KG1 (cell line): ENCODE results near the gene AFG1L.

Source experiments
- DNase-seq: peaks from one replicate; lab custom pipeline; 2025; lab: John Stamatoyannopoulos, UW

The AFG1L gene

DNA sequence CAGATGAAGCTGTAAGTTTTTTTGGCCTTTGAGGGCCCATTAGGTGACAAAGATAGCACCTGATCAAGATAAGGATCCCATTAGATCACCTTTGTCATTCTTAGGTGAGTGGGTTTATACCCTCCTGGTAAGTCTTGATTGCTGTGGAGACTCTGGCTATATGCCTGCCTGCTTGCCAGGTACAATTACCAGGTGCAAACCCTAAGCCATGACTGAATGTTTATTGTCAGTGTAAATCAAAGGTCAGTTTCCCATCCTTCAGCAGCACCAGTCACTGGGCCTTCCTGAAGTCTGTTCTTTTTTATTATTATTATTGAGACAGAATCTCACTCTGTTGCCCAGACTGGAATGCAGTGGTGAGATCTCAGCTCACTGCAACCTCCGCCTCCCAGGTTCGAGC lies 159.5 kb downstream of the AFG1L start:
- no peak for DNase-seq

DNA sequence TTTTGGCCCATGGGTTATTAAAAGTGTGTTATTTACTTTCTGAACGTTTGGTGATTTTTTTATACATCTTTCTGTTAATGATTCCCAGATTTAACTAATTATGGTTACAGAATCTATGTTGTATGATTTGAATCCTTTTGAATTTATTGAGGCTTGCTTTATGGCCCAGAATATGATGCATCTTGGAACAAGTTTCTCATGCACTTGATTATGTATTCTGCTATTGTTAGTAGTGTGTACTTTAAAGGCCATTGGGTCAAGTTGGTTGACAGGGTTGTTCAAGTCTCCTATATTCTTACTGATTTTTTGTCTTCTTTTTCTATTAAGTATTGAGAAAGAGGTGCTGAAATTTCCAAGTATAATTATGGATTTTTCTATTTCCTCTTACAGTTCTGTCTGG lies 160.8 kb downstream of the AFG1L start:
- no peak for DNase-seq

DNA sequence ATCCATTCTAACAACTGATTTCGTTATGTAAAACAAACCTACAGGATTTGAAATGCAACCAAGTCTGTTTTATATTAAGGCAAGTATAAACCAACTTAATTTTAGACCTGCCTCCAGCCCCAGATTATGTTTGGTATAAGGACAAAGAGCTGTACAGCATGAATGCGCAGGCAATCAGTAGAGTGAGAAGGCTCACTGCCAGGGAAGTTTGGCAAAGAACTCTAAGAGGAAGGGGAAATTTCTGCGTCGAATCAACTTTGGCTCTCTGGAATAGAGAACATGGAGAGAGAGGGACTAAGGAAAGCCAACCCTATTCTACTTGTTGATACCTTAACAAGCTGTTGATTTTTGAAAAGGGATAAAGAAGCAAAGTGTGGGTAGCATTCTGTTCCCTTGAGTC lies 168.9 kb downstream of the AFG1L start:
- DNase-seq, result no peak

DNA sequence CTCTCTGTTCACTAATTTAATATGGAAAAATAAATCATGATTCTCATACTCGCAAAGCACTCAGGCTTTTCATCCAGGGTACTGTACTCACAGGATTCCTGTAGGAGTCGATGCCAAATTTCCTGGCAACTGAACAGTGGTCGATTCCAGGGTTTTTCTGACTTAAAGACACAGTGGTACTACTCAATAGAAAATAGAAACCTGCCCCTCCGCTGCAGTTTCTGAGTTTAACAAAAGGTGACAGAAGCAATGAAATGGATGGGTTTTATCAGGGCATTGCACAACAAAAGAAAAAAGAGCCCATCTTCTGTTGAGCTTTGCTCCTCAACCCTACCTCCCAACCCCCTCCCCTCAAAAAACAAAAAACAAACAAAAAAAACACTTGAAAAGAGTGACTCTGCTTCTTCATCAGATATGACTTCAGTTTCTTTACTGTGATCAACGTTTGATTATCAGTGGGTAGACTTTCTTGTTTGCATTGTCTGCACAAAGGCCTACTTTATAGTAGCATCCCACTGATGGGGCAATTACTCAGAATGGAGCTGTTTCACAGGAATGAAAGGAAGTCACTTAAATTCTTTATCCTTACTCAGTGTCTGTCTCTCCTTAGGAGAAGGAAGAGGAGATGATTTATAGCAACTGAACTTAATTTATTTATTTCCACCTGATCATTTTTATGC lies 169.7 kb downstream of the AFG1L start:
- no peak for DNase-seq

DNA sequence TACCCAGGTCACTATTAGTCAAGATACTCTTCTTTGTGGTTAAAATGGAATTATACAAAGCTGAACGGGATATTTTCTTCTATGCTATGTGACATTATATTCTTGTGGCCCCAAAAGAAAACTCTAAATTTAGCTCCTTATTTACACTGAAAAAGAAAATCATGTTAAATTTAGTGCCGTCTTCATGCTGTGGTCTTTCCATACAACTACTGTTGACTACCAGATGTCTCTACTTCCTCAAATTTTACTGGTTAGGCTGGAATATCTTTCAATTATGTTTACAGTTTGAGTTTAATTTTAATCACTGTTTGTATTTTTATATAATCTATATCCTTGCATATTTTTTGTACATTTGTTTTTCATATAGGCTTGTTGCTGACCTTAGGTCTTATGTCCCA lies 170.2 kb downstream of the AFG1L start:
- DNase-seq, result no peak

DNA sequence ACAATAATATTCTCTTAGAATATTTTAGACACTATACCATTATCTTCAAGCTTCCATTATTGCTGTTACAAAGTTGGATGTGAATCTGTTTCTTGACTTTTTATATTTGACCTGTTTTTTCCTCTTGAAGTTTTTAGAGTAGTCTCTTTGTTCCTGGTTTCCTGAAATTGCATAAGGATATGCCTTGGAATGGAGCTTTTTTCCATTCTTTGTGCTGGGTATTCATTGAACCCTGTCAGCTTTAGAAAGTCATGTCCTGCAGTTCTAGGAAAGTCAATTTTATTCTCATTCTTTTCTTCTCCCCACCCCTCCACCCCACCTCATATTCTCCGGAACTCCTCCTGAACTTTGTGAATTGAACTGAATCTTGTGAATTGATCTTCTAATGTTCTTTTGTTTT lies 173.5 kb downstream of the AFG1L start:
- no peak for DNase-seq

DNA sequence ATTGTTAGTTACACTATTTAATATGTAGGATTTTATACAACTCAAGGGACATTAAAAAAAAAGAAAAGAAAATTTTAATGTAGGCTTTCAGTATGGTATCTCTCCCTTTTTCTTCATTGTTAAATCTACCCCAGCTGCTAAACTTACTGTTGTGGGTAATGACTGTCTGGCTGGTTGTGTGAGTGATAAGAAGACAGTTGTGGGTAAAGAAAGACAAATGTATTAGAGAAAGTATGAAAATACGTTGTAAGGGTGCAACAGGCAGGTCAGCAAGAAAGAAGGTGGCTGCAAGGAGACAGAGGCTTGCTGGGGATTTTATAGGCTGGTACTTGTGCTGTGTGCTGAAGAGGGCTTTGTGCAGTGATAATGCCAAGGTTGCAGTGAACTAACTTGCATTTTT lies 174.5 kb downstream of the AFG1L start:
- DNase-seq, result no peak

DNA sequence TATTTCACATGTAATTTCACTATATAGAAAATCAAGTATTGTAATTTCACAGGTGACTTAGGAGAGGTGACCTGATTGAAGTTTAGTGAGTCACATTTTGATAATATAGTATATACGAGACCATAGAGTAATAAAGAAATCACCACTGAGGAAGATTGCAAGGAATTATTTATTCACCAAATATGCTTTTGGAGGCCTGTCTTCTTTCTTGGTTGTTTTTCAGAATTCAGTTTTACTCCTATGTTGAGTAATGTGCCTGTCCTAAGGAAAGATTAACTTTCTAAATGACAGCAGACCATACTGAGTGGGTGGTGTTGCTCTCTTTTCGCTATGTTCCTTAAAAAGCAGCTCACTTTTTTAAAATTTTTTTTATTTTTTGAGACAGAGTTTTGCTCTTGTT lies 178.3 kb downstream of the AFG1L start:
- DNase-seq, result no peak

DNA sequence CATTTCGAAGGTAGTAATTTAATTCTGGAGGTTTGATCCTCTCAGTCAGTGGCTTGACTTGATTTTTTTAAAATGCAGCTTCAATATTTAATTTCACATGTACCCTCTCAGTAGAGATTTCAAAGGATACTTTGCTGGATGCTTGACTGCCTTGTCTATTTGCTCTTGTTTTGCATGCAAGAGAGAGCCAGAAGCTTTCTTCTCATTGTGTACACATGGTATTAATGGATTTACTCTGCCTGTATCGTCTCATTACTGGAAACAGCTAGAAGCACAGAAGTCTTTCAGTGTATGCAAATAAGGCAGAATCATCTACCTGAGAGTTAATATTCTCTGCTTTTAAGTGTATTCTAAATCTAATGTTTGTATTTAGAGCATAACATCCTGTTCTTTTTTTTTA lies 181.5 kb downstream of the AFG1L start:
- no peak for DNase-seq

DNA sequence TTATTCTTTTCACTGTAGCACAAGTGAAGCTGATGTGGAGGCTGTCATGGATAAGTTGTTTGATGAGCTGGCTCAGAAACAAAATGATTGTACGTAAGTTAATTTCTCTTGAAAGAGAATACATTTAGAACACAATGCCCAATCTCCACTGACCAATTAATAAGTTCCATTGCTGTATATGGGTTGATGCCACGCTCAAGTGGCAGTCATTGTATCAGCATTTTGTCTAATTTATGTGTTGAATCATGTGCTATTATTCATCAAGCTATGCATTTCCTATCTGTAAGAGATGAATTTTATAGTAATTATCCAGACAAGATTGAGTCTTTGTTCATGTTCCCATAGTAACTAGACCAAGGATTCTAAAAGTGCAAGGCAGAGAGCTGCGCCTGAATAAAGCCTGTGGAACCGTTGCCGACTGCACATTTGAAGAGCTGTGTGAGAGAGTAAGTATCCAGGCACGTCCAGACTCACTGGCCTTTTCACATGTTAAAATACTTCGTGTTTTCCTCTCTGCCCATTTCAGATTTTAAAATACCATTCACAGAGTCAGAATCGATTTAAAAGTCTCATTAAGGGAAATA lies 182.1 kb downstream of the AFG1L start:
- no peak for DNase-seq

DNA sequence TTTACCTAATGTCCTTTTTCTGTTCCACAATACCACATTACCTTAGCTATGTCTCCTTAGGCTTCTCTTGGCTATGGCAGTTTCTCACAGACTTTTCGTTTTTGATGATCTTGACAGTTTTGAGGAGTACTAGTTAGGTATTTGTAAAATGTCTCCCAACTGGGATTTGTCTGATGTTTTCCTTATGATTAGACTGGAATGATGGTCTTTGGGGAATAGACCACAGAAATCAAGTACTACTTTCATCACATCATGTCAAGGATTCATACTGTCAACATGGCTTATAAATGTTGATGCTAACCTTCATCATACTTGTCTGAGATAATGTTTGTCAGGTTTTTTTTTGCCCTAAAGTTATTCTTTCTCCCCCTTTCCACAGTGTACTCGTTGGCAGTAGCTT lies 187.7 kb downstream of the AFG1L start:
- DNase-seq, result no peak

DNA sequence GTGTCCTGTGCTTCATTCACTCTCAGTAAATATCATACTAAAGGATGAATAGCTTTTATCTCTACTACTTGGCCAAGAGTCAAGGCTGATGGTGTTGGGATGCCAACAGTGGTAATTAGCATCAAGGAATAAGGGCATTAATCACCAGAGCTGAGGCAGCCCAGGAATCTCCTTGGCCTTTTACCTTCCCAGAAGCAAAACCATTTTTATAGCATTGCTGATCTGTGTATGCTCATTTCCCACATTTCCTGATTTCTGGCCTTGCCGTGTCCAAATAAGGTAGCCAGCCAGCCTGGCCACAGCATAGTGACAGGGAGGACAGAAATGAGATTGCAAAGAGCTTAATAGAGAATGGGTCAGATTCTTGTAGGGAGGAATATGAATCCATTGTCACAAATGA lies 189.2 kb downstream of the AFG1L start:
- DNase-seq, result no peak

DNA sequence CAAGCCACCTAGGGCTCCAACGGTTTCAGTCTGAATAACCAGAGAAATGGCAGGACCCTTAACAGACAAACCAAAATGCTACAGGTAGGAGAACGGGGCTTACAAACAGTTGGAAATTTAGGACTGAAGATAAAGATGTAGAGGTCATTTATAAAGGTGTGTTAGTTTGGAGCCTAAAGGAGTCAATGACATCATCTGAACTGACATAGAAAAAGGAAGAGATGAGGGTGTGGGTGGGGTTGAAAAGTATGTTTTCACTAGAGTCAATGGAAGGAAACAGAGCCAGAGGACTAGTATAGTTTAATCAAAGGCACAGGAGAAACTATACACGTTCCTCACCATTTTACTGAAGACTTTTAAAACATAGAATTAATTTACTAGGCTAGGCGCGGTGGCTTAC lies 194.8 kb downstream of the AFG1L start:
- DNase-seq, result no peak

DNA sequence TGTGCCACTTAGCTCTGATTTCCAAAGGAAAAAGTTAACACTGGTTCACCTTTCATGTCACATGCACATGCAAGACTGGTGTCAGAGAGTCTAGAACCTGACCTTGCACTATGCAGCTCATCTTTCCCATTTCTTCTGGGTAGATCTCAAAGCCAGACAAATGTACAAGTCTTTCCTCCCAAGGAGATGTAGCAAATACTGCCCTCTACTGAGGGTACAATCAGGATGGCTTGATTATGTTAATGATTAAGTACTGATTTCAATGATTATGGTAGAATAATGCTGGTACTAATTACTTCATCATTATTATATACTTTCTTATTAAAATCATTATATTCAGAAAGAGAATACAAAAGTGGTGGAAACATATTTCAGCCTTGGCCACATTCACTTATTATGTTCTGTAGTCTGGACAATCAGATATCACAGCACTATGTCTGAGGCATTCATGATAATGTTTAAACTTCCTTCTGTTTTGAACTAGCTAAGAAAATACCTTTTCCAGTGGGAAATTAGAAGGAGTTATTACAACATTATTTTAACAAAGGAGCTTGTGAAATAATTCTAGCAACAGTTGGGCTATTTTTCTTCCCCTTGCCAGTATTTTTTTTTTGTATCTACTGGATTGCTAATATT lies 197.4 kb downstream of the AFG1L start:
- peak; percentile 28 for DNase-seq

DNA sequence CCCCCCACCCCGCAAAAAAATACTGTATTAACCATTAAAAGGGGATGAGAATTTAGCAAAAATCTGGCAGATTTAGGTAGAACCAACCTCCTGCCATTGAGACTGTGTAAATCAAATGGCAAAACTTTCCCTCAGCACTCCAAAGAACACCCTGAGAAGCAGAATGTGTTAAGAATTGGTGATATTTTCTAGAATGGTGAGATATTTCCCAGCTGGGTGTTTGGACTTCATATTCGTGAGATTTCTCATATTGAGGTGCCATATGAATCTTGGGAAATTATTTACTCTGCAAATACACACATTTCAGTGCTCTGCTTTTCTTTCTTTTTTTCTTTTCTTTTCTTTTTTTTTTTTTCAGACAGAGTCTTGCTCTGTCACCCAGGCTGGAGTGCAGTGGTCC lies 199.6 kb downstream of the AFG1L start:
- no peak for DNase-seq

DNA sequence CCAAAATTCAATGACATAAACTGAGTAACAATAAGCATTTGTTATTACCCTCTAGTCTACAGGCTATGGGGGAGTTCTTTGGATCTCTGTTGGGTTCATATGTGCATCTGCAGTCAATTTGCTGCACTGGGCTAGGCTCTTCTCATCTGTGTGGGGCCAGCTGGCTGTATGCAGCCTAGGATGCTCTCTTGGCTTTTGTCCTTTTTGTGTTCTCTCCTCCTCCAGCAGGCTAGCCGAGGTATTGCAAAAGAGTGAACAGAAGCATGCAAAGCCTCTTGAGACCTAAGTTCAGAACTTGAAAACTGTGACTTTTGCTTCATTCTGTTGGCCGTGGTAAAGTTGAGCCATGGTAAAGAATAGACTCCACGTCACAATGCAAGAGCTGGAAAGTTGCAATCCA lies 203.0 kb downstream of the AFG1L start:
- no peak for DNase-seq

DNA sequence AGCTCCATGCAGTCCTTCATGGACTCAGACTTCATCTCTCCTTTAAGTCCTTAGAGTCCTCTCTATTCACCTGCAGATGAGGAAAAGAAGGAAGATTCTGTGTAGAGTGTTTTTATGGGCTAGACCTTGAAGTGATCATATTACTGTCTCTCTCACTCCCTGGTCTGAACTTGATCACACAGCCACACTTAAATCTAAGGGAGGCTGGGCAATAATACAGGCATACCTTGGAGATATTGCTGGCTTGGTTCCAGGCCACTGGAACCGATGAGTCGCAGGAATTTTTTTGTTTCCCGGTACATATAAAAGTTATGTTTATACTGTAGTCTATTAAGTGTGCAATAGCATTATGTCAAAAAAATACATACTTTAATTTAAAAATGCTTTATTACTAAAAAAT lies 206.7 kb downstream of the AFG1L start:
- DNase-seq, result no peak

DNA sequence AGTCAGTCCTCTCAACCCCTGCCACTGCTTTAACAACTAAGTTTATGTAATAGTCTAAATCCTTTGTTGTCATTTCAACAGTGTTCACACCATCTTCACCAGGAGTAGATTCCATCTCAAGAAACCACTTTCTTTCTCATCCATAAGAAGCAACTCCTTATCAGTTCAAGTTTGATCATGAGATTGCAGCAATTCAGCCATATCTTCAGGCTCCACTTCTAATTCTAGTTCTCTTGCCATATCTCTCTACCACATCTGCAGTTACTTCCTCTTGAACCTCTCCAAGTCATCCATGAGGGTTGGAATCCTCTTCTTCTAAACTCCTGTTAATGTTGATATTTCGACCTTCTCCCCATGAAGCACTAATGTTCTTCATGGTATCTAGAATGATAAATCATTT lies 208.0 kb downstream of the AFG1L start:
- no peak for DNase-seq

DNA sequence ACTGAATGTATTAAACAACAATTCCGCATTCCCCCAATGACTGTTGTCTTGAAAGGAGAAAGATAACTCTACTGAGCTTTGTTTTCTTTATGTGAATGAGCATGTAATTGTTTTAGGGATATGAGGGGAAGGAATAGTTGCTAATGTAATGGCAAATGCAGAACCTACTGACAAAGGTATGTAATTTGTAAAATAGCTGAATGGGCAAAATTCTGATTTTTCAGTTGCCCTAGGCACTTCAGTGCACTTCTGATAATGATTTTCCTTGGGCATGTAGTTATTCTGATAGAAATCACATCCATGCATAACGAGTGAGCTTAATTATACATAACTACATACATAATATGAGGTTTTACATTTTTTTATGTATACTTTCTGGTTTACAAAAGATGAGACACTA lies 212.5 kb downstream of the AFG1L start:
- no peak for DNase-seq

DNA sequence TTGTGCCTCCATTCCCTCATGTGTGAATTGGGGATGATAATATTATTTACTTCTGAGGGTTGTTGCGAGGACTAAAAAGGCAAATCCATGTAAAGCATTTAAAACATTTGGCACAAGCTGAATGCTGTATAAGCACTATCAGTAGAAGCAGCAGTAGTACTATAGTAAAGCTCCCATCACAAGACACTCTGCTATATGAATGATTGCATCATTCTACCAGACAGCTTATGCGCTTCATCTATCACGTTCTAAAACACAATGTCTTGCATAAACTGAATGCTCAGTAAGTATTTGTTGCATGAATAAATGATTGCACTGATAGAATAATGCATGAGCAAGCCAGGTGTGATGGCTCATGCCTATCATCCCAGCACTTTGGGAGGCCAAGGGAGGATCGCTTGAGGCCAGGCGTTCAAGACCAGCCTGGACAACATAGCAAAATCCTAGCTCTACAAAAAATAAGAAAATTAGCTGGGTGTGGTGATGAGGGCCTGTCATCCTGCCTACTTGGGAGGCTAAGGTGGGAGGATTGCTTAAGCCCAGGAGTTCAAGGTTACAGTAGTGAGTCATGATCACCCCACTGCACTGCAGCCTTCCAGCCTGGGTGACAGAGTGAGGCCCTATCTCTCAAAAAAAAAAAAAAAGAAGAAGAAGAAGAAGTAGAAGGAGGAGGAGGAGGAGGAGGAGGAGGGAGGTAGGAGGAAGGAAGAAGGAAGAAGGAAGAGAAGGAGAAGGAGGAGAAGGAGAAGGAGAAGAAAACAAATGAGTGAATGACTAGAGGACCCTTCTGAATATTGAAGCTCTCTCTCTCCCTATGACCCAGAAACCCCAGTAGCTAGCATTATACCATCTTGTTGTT lies 215.8 kb downstream of the AFG1L start:
- no peak for DNase-seq

DNA sequence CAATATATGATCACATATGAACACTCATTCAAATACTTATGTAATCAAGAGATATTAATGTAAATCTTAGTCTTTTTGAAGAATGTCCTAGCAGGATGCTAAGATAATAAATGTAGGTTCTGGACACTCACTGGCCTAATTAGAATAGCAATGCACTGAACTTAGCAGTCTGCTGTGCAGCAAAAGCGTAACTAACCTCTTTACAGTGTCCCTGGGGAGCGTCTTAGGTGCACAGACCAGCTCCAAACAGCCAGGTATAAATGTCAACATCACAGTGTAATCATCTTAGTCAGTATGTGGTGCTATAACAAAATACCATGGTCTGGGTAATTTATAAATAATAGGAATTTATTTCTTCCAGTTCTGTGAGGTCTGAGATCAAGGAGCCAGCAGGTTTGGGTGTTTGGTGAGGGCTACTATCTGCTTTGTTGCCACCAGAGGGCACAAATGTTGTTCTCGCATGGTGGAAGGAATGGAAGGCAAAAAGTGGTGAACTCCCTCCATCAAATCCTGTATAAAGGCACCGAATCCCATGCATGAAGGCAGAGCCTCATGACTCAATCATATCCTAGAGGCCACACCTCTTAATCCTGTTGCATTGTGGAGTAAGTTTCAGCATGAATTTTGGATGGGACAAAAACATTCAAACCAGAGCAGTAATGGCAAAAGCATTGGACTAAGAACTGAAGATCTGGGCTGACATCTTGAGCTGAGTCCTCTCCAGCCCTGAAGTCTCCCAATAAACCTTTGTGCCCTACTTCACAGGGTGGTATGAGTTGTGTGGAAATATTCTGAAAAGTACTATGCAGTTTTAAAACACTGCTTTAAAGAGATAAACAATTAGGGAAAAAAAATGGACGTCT lies 224.1 kb downstream of the AFG1L start:
- DNase-seq, result no peak

DNA sequence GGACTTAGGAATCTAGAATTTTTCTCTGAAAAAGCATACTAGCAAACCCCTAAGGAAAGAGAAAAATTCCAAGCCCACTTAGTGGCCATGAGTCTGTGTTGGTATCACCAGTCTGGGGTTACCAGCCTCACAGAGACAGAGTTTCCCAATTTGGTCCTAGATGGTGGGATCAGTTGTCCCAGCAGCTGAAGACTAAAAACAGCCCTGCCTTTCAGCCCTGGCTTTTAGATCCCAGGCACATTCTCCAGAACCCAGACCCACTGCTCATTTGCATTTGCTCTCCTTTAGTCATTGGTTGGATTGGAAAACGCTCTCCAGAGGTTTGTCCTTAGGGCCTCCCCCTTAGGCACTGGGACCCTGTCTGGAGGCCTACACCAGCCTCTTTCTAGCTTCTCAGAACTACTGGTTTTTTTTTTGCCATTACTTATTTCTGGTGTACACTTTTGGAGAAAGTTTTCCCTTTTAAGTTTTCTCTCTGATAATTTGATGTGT lies 226.8 kb downstream of the AFG1L start:
- DNase-seq, result no peak
